ENCODE results near the gene RGS1. TPM values are rescaled to one million over a fixed set of nuclear protein-coding genes. Genes with fewer than 3 reads are reported as not detected.

RGS1 gene
- total RNA-seq, 1 experiment from 2014 or later: not detected

DNA sequence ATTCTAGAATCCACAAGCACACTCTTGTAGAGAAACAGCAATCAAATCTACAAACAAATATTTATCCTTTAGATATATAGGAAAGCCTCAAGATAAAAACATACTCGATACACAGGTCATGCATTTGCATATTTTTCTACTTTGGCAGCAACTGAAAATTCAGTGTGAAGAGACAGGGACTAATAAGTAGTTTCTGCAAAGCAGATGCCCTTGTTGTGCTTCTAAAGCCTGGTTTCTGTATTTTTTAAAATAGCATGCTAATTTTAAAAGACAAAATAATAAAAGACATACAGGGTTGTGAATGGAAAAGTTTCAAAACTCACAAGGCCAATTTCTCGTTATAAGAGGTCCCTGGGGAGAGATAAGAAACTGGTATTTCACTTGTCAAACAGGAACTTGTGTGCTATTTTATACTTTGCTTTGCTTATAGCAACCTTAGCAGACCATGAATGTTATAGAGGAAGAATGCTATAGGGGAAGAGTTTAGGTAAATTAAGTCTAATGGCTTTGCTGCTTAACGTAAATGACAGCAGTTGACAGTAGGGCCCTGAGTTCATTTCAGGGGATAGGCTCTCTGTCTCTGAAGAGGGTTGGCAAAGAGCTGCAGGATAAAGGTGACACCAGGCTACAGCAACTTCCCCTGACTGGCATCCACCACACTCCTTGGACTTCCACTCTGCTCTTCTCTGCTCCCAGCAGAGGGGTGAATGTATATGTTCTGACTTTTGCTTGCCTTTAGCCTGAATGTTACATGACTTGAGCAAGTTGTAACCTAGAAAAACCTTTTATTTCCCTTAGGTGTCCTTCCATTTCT is 51.0 kb downstream of the RGS1 start:
- Histone ChIP-seq H3K4me1 (ENCODE audit: control insufficient read depth, insufficient read depth, low read length) (no peaks in the 10 kb centered on the region), H3K27ac (ENCODE audit: low read length) (no peak overlapping the region), H3K9me3 (ENCODE audit: control insufficient read depth, insufficient read depth, low read depth, low read length) (no peaks in the 10 kb centered on the region), H3K4me3 (ENCODE audit: low read depth in 2 of 2, low read length in 2 of 2) (no peak overlapping the region), H3K27me3 (ENCODE audit: control insufficient read depth, insufficient read depth, low read length) (no peaks in the 10 kb centered on the region), H3K36me3 (ENCODE audit: control insufficient read depth, insufficient read depth, low read length) (no peaks in the 10 kb centered on the region)
- ChIA-PET POLR2A (no interaction called here), CTCF (no interaction called here)
- DNase-seq (ENCODE audit: low read depth, low spot score) (no peak), ATAC-seq (no peak)
- BruUV-seq (replicated peaks): no TSS peak
- intact Hi-C loops (cut with micrococcal nuclease; ENCODE audit: unreplicated experiment) (no loop called here), in situ Hi-C loops (cut with HindIII; ENCODE audit: low pct_unique_long_range_greater_than_20kb, low sequenced_read_pairs) (no loop called here)
- no peak for TF ChIP-seq POLR2AphosphoS5 (IDR thresholded peaks at IDR 0.05; ENCODE audit: low read depth, low read length)
- TF ChIP-seq, protein P1, sequence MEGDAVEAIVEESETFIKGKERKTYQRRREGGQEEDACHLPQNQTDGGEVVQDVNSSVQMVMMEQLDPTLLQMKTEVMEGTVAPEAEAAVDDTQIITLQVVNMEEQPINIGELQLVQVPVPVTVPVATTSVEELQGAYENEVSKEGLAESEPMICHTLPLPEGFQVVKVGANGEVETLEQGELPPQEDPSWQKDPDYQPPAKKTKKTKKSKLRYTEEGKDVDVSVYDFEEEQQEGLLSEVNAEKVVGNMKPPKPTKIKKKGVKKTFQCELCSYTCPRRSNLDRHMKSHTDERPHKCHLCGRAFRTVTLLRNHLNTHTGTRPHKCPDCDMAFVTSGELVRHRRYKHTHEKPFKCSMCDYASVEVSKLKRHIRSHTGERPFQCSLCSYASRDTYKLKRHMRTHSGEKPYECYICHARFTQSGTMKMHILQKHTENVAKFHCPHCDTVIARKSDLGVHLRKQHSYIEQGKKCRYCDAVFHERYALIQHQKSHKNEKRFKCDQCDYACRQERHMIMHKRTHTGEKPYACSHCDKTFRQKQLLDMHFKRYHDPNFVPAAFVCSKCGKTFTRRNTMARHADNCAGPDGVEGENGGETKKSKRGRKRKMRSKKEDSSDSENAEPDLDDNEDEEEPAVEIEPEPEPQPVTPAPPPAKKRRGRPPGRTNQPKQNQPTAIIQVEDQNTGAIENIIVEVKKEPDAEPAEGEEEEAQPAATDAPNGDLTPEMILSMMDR (IDR thresholded peaks at IDR 0.05): no peak
- TF ChIP-seq, protein P2, sequence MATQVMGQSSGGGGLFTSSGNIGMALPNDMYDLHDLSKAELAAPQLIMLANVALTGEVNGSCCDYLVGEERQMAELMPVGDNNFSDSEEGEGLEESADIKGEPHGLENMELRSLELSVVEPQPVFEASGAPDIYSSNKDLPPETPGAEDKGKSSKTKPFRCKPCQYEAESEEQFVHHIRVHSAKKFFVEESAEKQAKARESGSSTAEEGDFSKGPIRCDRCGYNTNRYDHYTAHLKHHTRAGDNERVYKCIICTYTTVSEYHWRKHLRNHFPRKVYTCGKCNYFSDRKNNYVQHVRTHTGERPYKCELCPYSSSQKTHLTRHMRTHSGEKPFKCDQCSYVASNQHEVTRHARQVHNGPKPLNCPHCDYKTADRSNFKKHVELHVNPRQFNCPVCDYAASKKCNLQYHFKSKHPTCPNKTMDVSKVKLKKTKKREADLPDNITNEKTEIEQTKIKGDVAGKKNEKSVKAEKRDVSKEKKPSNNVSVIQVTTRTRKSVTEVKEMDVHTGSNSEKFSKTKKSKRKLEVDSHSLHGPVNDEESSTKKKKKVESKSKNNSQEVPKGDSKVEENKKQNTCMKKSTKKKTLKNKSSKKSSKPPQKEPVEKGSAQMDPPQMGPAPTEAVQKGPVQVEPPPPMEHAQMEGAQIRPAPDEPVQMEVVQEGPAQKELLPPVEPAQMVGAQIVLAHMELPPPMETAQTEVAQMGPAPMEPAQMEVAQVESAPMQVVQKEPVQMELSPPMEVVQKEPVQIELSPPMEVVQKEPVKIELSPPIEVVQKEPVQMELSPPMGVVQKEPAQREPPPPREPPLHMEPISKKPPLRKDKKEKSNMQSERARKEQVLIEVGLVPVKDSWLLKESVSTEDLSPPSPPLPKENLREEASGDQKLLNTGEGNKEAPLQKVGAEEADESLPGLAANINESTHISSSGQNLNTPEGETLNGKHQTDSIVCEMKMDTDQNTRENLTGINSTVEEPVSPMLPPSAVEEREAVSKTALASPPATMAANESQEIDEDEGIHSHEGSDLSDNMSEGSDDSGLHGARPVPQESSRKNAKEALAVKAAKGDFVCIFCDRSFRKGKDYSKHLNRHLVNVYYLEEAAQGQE (IDR thresholded peaks at IDR 0.05; ENCODE audit: insufficient read depth in 1 of 2, low read depth in 2 of 2, low read length in 1 of 2): no peak

DNA sequence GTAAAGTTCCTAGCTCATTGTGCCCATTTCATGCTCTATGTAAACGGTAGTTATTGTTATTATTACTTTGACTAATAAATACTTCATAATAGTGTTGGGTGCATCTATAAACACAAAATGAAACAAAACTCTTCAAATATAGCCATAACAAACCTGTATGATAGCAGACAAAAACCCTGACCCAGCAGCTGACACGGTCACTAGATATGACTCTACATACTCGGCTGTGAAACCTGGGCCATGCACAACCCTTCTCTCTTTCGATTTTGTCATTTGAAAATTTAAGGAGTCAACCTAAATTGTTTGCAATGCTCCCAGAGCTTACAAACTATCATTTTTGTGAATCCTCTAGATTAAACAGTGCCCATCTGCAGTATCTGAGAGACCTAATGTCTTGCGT is 52.3 kb downstream of the RGS1 start:
- DNase-seq (ENCODE audit: low read depth, low spot score) (no peak), ATAC-seq (no peak)
- POLR2A ChIA-PET: no interaction called here
- no peaks in the 10 kb centered on the region for H3K4me1 ChIP-seq (ENCODE audit: control insufficient read depth, insufficient read depth, low read length)
- BruUV-seq (replicated peaks): no TSS peak
- H3K4me3 ChIP-seq (ENCODE audit: low read depth in 2 of 2, low read length in 2 of 2): no peak overlapping the region
- TF ChIP-seq TCF7L2 (IDR thresholded peaks at IDR 0.05; ENCODE audit: low read depth, low read length) (no peak), SIN3A (IDR thresholded peaks at IDR 0.05; ENCODE audit: borderline replicate concordance, insufficient read depth, low read depth, low read length) (no peak)
- intact Hi-C loops (cut with micrococcal nuclease; ENCODE audit: unreplicated experiment) (no loop called here), in situ Hi-C loops (cut with HindIII; ENCODE audit: low pct_unique_long_range_greater_than_20kb, low sequenced_read_pairs) (no loop called here)
- no peaks in the 10 kb centered on the region for H3K36me3 ChIP-seq (ENCODE audit: control insufficient read depth, insufficient read depth, low read length)
- H3K27me3 ChIP-seq (ENCODE audit: control insufficient read depth, insufficient read depth, low read length): no peaks in the 10 kb centered on the region
- CTCF ChIA-PET: no interaction called here
- no peaks in the 10 kb centered on the region for H3K9me3 ChIP-seq (ENCODE audit: control insufficient read depth, insufficient read depth, low read depth, low read length)
- H3K27ac ChIP-seq (ENCODE audit: low read length): no peak overlapping the region

DNA sequence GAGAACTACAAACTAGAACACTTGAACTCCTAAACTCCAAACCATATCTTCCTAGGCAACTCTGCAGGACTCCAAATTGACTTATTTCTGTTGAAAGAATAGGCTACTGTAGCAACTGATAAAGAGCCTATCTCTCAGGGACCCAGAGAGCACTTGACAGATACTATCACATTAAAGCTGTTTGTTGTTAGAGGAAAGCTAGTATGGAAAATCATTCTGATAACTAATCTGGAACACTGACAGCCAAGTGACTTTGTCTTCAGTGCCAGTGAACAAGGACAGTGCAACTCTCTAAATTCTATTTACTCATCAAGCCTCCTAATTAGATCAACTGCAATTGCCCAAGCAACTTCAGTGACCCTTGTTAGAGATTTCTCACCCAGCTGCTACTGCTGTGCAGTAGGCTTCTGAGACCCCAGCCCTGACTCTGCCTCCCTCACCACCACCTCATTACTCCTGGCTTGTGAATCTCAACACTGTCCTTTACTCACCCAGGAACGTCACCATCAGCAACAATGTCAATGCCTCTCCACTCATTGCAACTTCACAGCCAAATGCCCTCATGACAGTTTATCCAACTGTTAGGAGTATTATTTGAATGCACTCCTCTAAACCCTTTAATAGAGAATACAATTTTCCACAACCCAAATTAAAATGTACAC is 53.0 kb downstream of the RGS1 start:
- in situ Hi-C loops (cut with HindIII; ENCODE audit: low pct_unique_long_range_greater_than_20kb, low sequenced_read_pairs) (no loop called here), intact Hi-C loops (cut with micrococcal nuclease; ENCODE audit: unreplicated experiment) (no loop called here)
- Histone ChIP-seq H3K27me3 (ENCODE audit: control insufficient read depth, insufficient read depth, low read length) (no peaks in the 10 kb centered on the region), H3K4me3 (ENCODE audit: low read depth in 2 of 2, low read length in 2 of 2) (no peak overlapping the region), H3K4me1 (ENCODE audit: control insufficient read depth, insufficient read depth, low read length) (no peaks in the 10 kb centered on the region), H3K9me3 (ENCODE audit: control insufficient read depth, insufficient read depth, low read depth, low read length) (no peaks in the 10 kb centered on the region), H3K36me3 (ENCODE audit: control insufficient read depth, insufficient read depth, low read length) (no peaks in the 10 kb centered on the region), H3K27ac (ENCODE audit: low read length) (no peak overlapping the region)
- ChIA-PET CTCF (no interaction called here), POLR2A (no interaction called here)
- TF ChIP-seq, protein P1 (IDR thresholded peaks at IDR 0.05): no peak
- TF ChIP-seq POLR2AphosphoS5 (IDR thresholded peaks at IDR 0.05; ENCODE audit: low read depth, low read length) (no peak), SIN3A (IDR thresholded peaks at IDR 0.05; ENCODE audit: borderline replicate concordance, insufficient read depth, low read depth, low read length) (no peak), TCF7L2 (IDR thresholded peaks at IDR 0.05; ENCODE audit: low read depth, low read length) (no peak)
- TF ChIP-seq, protein P2 (IDR thresholded peaks at IDR 0.05; ENCODE audit: insufficient read depth in 1 of 2, low read depth in 2 of 2, low read length in 1 of 2): no peak
- ATAC-seq: no peak
- no TSS peak for BruUV-seq (replicated peaks)
- DNase-seq (ENCODE audit: low read depth, low spot score): no peak

Measured in Panc1 (cell line).